Keratinocyte (primary cell): ENCODE measurements around the gene SOCS3. TPM values are rescaled to one million over a fixed set of nuclear protein-coding genes. Genes with fewer than 3 reads are reported as not detected.

Experiments used
- DNase-seq: peaks from one replicate; pipeline ENCODE4 v3.0.0-alpha.2; 2011; ENCODE audit warnings: low read depth, missing footprints, low spot score
- FAIRE-seq: peaks from 2 replicates; lab custom pipeline; 2011; peaks lifted over from hg19 to GRCh38; lab: Jason Lieb, UNC
- H2AFZ ChIP-seq: 2 replicates; pipeline ENCODE4 v1.6.0; 2012; ENCODE audit warnings: low read length, control low read depth, inconsistent platforms; ENCODE audit not compliant: control insufficient read depth
- H3K27ac ChIP-seq: 2 replicates; pipeline ENCODE4 v1.5.1; 2011; ENCODE audit warnings: low read length; ENCODE audit not compliant: control insufficient read depth, insufficient read depth
- H3K27me3 ChIP-seq: 3 replicates; pipeline ENCODE4 v1.6.0; 2011; ENCODE audit warnings: low read length; ENCODE audit not compliant: control insufficient read depth, insufficient read depth; ENCODE audit errors: extremely low read depth
- H3K36me3 ChIP-seq, 2 experiments: 2 replicates in 1 of 2; 3 replicates in 1 of 2; pipeline ENCODE4 v1.5.1; 2011; ENCODE audit warnings: low read length in 2 of 2, mild to moderate bottlenecking in 1 of 2; ENCODE audit not compliant: control insufficient read depth in 2 of 2, insufficient read depth in 2 of 2; ENCODE audit errors: extremely low read depth in 1 of 2
- H3K4me1 ChIP-seq: 3 replicates; pipeline ENCODE4 v1.5.1; 2011; ENCODE audit warnings: low read length; ENCODE audit not compliant: control insufficient read depth, insufficient read depth; ENCODE audit errors: extremely low read depth
- H3K4me2 ChIP-seq: 3 replicates; pipeline ENCODE4 v1.6.0; 2011; ENCODE audit warnings: low read depth, low read length; ENCODE audit not compliant: control insufficient read depth, insufficient read depth; ENCODE audit errors: extremely low read depth
- H3K4me3 ChIP-seq, 3 experiments: fragments of 200-600 bp in 1 of 3; sonication (generic) in 1 of 3; 2 replicates in 2 of 3; 3 replicates in 1 of 3; pipeline ENCODE4 v1.5.1; 2011 to 2016; ENCODE audit warnings: low read length in 3 of 3, mild to moderate bottlenecking in 3 of 3, control low read depth in 2 of 3, inconsistent platforms in 1 of 3, low read depth in 1 of 3, mixed read lengths in 1 of 3, mixed run types in 1 of 3, moderate library complexity in 1 of 3; ENCODE audit not compliant: control insufficient read depth in 2 of 3, insufficient read depth in 2 of 3; ENCODE audit errors: extremely low read depth in 1 of 3
- H3K79me2 ChIP-seq: 2 replicates; pipeline ENCODE4 v1.6.0; 2012; ENCODE audit warnings: low read length; ENCODE audit not compliant: control insufficient read depth, insufficient read depth
- H3K9ac ChIP-seq: 3 replicates; pipeline ENCODE4 v1.6.0; 2011; ENCODE audit warnings: low read length; ENCODE audit not compliant: control insufficient read depth, insufficient read depth; ENCODE audit errors: extremely low read depth
- H3K9me1 ChIP-seq: 3 replicates; pipeline ENCODE4 v1.6.0; 2011; ENCODE audit warnings: low read length; ENCODE audit not compliant: control insufficient read depth, insufficient read depth; ENCODE audit errors: extremely low read depth
- H3K9me3 ChIP-seq: 2 replicates; pipeline ENCODE4 v1.5.1; 2012; ENCODE audit warnings: low read depth, low read length; ENCODE audit not compliant: control insufficient read depth
- H4K20me1 ChIP-seq: 3 replicates; pipeline ENCODE4 v1.6.0; 2011; ENCODE audit warnings: low read length; ENCODE audit not compliant: control insufficient read depth, insufficient read depth; ENCODE audit errors: extremely low read depth
- CTCF ChIP-seq, 3 experiments: IDR thresholded peaks in 1 of 3; conservative IDR thresholded peaks in 1 of 3; optimal IDR thresholded peaks in 1 of 3; 2 replicates in 2 of 3; 3 replicates in 1 of 3; pipeline versions ENCODE3 to v1.5.1; 2011; ENCODE audit warnings: low read length in 3 of 3, mild to moderate bottlenecking in 3 of 3, moderate library complexity in 2 of 3, control low read depth in 1 of 3, inconsistent platforms in 1 of 3; ENCODE audit not compliant: insufficient read depth in 2 of 3; ENCODE audit errors: extremely low read depth in 1 of 3
- EZH2 ChIP-seq: IDR thresholded peaks from one replicate; pipeline ENCODE4 v1.6.1; 2012; ENCODE audit warnings: inconsistent platforms, mild to moderate bottlenecking, low read length, moderate library complexity
- dilution Hi-C: fragments of 300-500 bp; cut with MboI; formaldehyde crosslinking; loops from one replicate; pipeline ENCODE4 v1.7.0; 2020; ENCODE audit warnings: low sequenced_read_pairs; ENCODE audit not compliant: extremely low pct_ligation_motif_present
- polyA plus RNA-seq, 5 experiments: library from polyadenylated mRNA; depleted of rRNA in 3 of 5; stranded (reverse) in 3 of 5; stranded (forward) in 1 of 5; unstranded in 1 of 5; fragments of >200 nt; gene quantifications; 1 replicate in 1 of 5; 2 replicates in 3 of 5; 3 replicates in 1 of 5; pipeline versions ENCODE4 v1.2.1 to v1.2.3, GENCODE V29; 2011 to 2012; ENCODE audit warnings: missing spikeins in 2 of 5, low read depth in 1 of 5, low replicate concordance in 1 of 5

The SOCS3 gene
- polyA plus RNA-seq, 1 donor (not counting 4 experiments of a cell fraction or from before 2014, with no cell fraction given) = 9.4 TPM

GRCh38 chr17:78392295-78392694 is 32.4 kb upstream of the SOCS3 start:
- Histone ChIP-seq H2AFZ (no peak overlapping the region), H3K9me1 (peaks cover 19% of the 10 kb centered on the region), H4K20me1 (peaks cover 26% of the 10 kb centered on the region), H3K4me3 (no peak overlapping the region), H3K4me2 (peak overlapping the region; percentile 45), H3K27me3 (no peaks in the 10 kb centered on the region), H3K4me1 (peaks cover 36% of the 10 kb centered on the region), H3K79me2 (peaks cover 79% of the 10 kb centered on the region), H3K9me3 (no peaks in the 10 kb centered on the region), H3K36me3 (peaks cover 13 to 40% of the 10 kb centered on the region in 2 experiments), H3K27ac (peak overlapping the region; percentile 69), H3K9ac (peak overlapping the region; percentile 22)
- DNase-seq = no peak
- dilution Hi-C loops = no loop called here
- TF ChIP-seq EZH2 (no peak), CTCF (optimal IDR thresholded peaks at IDR 0.05 in 1 of 3, IDR thresholded peaks at IDR 0.05 in 1 of 3, conservative IDR thresholded peaks at IDR 0.05 in 1 of 3; ENCODE audit: extremely low read depth in 1 of 3, insufficient read depth in 2 of 3, low read length in 3 of 3) (no peak)
- FAIRE-seq = peak; percentile 23

GRCh38 chr17:78391843-78392242 is 32.0 kb upstream of the SOCS3 start:
- peaks cover 23% of the 10 kb centered on the region for H4K20me1 ChIP-seq

More at GRCh38 chr17:78391843-78392242, 32.0 kb upstream of the SOCS3 start:
- H3K27ac ChIP-seq = peak overlapping the region; percentile 69
- DNase-seq (no peak), FAIRE-seq (peak; percentile 83)
- H3K27me3 ChIP-seq = no peaks in the 10 kb centered on the region
- H3K36me3 ChIP-seq = peaks cover 13 to 37% of the 10 kb centered on the region in 2 experiments
- peaks cover 79% of the 10 kb centered on the region for H3K79me2 ChIP-seq
- peak overlapping the region in 1 of 3 experiments; percentile 48 for H3K4me3 ChIP-seq
- peaks cover 36% of the 10 kb centered on the region for H3K4me1 ChIP-seq
- dilution Hi-C loops = no loop called here
- peak overlapping the region; percentile 50 for H3K9ac ChIP-seq
- H3K9me3 ChIP-seq = no peaks in the 10 kb centered on the region
- peaks cover 19% of the 10 kb centered on the region for H3K9me1 ChIP-seq
- peak overlapping the region; percentile 69 for H3K4me2 ChIP-seq
- no peak for TF ChIP-seq EZH2
- TF ChIP-seq CTCF (optimal IDR thresholded peaks at IDR 0.05 in 1 of 3, IDR thresholded peaks at IDR 0.05 in 1 of 3, conservative IDR thresholded peaks at IDR 0.05 in 1 of 3; ENCODE audit: extremely low read depth in 1 of 3, insufficient read depth in 2 of 3, low read length in 3 of 3) = no peak
- H2AFZ ChIP-seq = no peak overlapping the region
